Left lobe of liver (tissue), 2 donors: ENCODE data around the gene SLIT2. TPM values are rescaled to one million over a fixed set of nuclear protein-coding genes. Genes with fewer than 3 reads are reported as not detected.

Source experiments
- ATAC-seq: fragments of 200-7000 bp; cut with Tn5 transposase; one replicate; pipeline ENCODE4 v1.9.1; 2020; ENCODE audit warnings: mild to moderate bottlenecking, moderate library complexity
- DNase-seq: peaks from one replicate; pipeline ENCODE4 v3.0.0-alpha.2; 2020; ENCODE audit warnings: low spot score
- total RNA-seq: library from RNA; stranded (reverse); gene quantifications from one replicate; pipeline ENCODE4 v1.2.1, GENCODE V29; 2021
- donor health status: DM: no; HTN: no; CAD: no; lungs with moderate emphysema.
- donor health status: DM: no; HTN: yes; CAD: no.

The SLIT2 gene
- total RNA-seq, 1 donor from 2014 or later: 0.63 TPM

GRCh38 chr4:20298455-20298854 lies 46.8 kb downstream of the SLIT2 start:
- DNase-seq: no peak

GRCh38 chr4:20298986-20299385 lies 47.3 kb downstream of the SLIT2 start:
- DNase-seq (no peak), ATAC-seq (no peak)

More at GRCh38 chr4:20298455-20298854, 46.8 kb downstream of the SLIT2 start:
- ATAC-seq: no peak

- DNase-seq: no peak
- ATAC-seq: no peak
These were observed 47.8 kb downstream of the SLIT2 start for GRCh38 chr4:20299515-20299914.

- no peak for DNase-seq
- no peak for ATAC-seq
These were observed 49.5 kb downstream of the SLIT2 start for GRCh38 chr4:20301161-20301560.
